Measurements from ENCODE around the gene TRIM43. TPM values are rescaled to one million over a fixed set of nuclear protein-coding genes. Genes with fewer than 3 reads are reported as not detected.
A peak's percentile ranks its signal among the peaks of the same experiment; 100 is the strongest.

TRIM43 gene
- total and polyA plus RNA-seq, 2 donors (not counting 1 experiment from before 2014, with no cell fraction given), result not detected

DNA sequence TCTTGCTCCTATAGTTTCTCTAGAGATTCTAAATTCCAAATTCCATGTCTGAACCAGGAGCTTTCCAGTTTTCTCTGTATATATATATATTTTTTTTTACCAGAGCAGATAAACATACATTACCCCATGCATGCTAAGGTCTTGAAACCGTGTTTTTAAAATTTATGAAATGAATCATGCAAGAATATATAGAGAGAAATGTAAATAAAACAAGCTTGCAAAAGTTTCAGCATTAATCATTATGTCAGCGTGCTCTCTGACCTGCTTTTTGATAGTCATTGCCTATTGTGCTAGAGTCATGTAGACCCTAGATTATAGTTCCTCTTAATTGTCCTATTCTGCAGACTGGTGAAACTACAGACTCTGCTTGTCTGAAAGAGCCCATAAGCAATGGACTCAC, 22.6 kb upstream of the TRIM43 start:
- no peak overlapping the region for H3K27ac ChIP-seq (ENCODE audit: insufficient read depth, low read length)
- H3K4me1 ChIP-seq (ENCODE audit: control insufficient read depth, extremely low read depth, insufficient read depth, low read length), result no peaks in the 10 kb centered on the region
- no peak overlapping the region for H3K9ac ChIP-seq (ENCODE audit: insufficient read depth, low read length)
- no peak for TF ChIP-seq EZH2 (IDR thresholded peaks at IDR 0.05; ENCODE audit: low read length, missing control alignments)
- TF ChIP-seq CTCF (conservative IDR thresholded peaks at IDR 0.05 in 1 of 2, IDR thresholded peaks at IDR 0.05 in 1 of 2; ENCODE audit: low read depth in 1 of 2, low read length in 2 of 2), result no peak
- no peaks in the 10 kb centered on the region for H3K36me3 ChIP-seq (ENCODE audit: control insufficient read depth, insufficient read depth, low read length)
- H3K79me2 ChIP-seq (ENCODE audit: control insufficient read depth, insufficient read depth, low read length), result no peaks in the 10 kb centered on the region
- H3K4me3 ChIP-seq (replicated peaks in 1 of 4; ENCODE audit: control extremely low read depth in 1 of 4, insufficient read depth in 1 of 4, low read depth in 3 of 4, low read length in 4 of 4), result no peak overlapping the region
- H3K4me2 ChIP-seq (ENCODE audit: extremely low read depth, insufficient read depth, low read length), result no peak overlapping the region
- no peaks in the 10 kb centered on the region for H4K20me1 ChIP-seq (ENCODE audit: control insufficient read depth, extremely low read depth, insufficient read depth, low read length)
- peak in 1 of 2 donors; percentile 1 for DNase-seq (ENCODE audit: low read depth in 2 of 2)
- H3K27me3 ChIP-seq (ENCODE audit: control insufficient read depth, insufficient read depth, low read length), result peaks cover 4% of the 10 kb centered on the region
- no peaks in the 10 kb centered on the region for H3K9me3 ChIP-seq (ENCODE audit: control insufficient read depth, insufficient read depth, low read depth, low read length)
- no peak overlapping the region for H2AFZ ChIP-seq (ENCODE audit: low read length)

- Histone ChIP-seq H3K4me1 (ENCODE audit: control insufficient read depth, extremely low read depth, insufficient read depth, low read length) (no peaks in the 10 kb centered on the region), H3K9me3 (ENCODE audit: control insufficient read depth, insufficient read depth, low read depth, low read length) (no peaks in the 10 kb centered on the region), H3K36me3 (ENCODE audit: control insufficient read depth, insufficient read depth, low read length) (no peaks in the 10 kb centered on the region), H2AFZ (ENCODE audit: low read length) (no peak overlapping the region), H3K27ac (ENCODE audit: insufficient read depth, low read length) (no peak overlapping the region), H3K27me3 (ENCODE audit: control insufficient read depth, insufficient read depth, low read length) (peaks cover 2% of the 10 kb centered on the region), H3K4me2 (ENCODE audit: extremely low read depth, insufficient read depth, low read length) (no peak overlapping the region), H3K9ac (ENCODE audit: insufficient read depth, low read length) (no peak overlapping the region), H3K79me2 (ENCODE audit: control insufficient read depth, insufficient read depth, low read length) (no peaks in the 10 kb centered on the region), H3K4me3 (replicated peaks in 1 of 4; ENCODE audit: control extremely low read depth in 1 of 4, insufficient read depth in 1 of 4, low read depth in 3 of 4, low read length in 4 of 4) (no peak overlapping the region), H4K20me1 (ENCODE audit: control insufficient read depth, extremely low read depth, insufficient read depth, low read length) (no peaks in the 10 kb centered on the region)
- TF ChIP-seq EZH2 (IDR thresholded peaks at IDR 0.05; ENCODE audit: low read length, missing control alignments) (no peak), CTCF (conservative IDR thresholded peaks at IDR 0.05 in 1 of 2, IDR thresholded peaks at IDR 0.05 in 1 of 2; ENCODE audit: low read depth in 1 of 2, low read length in 2 of 2) (no peak)
- no peak for DNase-seq (ENCODE audit: low read depth in 2 of 2)
Measured at GRCh38 chr2:95573866-95574265, 17.9 kb upstream of the TRIM43 start.

GRCh38 chr2:95574506-95574905, 17.3 kb upstream of the TRIM43 start:
- Histone ChIP-seq H3K9me3 (ENCODE audit: control insufficient read depth, insufficient read depth, low read depth, low read length) (no peaks in the 10 kb centered on the region), H3K4me2 (ENCODE audit: extremely low read depth, insufficient read depth, low read length) (no peak overlapping the region), H3K36me3 (ENCODE audit: control insufficient read depth, insufficient read depth, low read length) (no peaks in the 10 kb centered on the region), H3K4me1 (ENCODE audit: control insufficient read depth, extremely low read depth, insufficient read depth, low read length) (no peaks in the 10 kb centered on the region), H3K4me3 (replicated peaks in 1 of 4; ENCODE audit: control extremely low read depth in 1 of 4, insufficient read depth in 1 of 4, low read depth in 3 of 4, low read length in 4 of 4) (no peak overlapping the region), H2AFZ (ENCODE audit: low read length) (no peak overlapping the region), H4K20me1 (ENCODE audit: control insufficient read depth, extremely low read depth, insufficient read depth, low read length) (no peaks in the 10 kb centered on the region), H3K27me3 (ENCODE audit: control insufficient read depth, insufficient read depth, low read length) (no peaks in the 10 kb centered on the region), H3K9ac (ENCODE audit: insufficient read depth, low read length) (no peak overlapping the region), H3K79me2 (ENCODE audit: control insufficient read depth, insufficient read depth, low read length) (no peaks in the 10 kb centered on the region), H3K27ac (ENCODE audit: insufficient read depth, low read length) (no peak overlapping the region)
- no peak for DNase-seq (ENCODE audit: low read depth in 2 of 2)
- TF ChIP-seq CTCF (conservative IDR thresholded peaks at IDR 0.05 in 1 of 2, IDR thresholded peaks at IDR 0.05 in 1 of 2; ENCODE audit: low read depth in 1 of 2, low read length in 2 of 2) (no peak), EZH2 (IDR thresholded peaks at IDR 0.05; ENCODE audit: low read length, missing control alignments) (no peak)
